Keratinocyte (primary cell): ENCODE results near the gene ACVR1. TPM values are rescaled to one million over a fixed set of nuclear protein-coding genes. Genes with fewer than 3 reads are reported as not detected.

Experiments
- DNase-seq: peaks from one replicate; pipeline ENCODE4 v3.0.0-alpha.2; 2011; ENCODE audit warnings: low read depth, missing footprints, low spot score
- FAIRE-seq: peaks from 2 replicates; lab custom pipeline; 2011; peaks lifted over from hg19 to GRCh38; lab: Jason Lieb, UNC
- H2AFZ ChIP-seq: 2 replicates; pipeline ENCODE4 v1.6.0; 2012; ENCODE audit warnings: low read length, control low read depth, inconsistent platforms; ENCODE audit not compliant: control insufficient read depth
- H3K27ac ChIP-seq: 2 replicates; pipeline ENCODE4 v1.5.1; 2011; ENCODE audit warnings: low read length; ENCODE audit not compliant: control insufficient read depth, insufficient read depth
- H3K27me3 ChIP-seq: 3 replicates; pipeline ENCODE4 v1.6.0; 2011; ENCODE audit warnings: low read length; ENCODE audit not compliant: control insufficient read depth, insufficient read depth; ENCODE audit errors: extremely low read depth
- H3K36me3 ChIP-seq, 2 experiments: 2 replicates in 1 of 2; 3 replicates in 1 of 2; pipeline ENCODE4 v1.5.1; 2011; ENCODE audit warnings: low read length in 2 of 2, mild to moderate bottlenecking in 1 of 2; ENCODE audit not compliant: control insufficient read depth in 2 of 2, insufficient read depth in 2 of 2; ENCODE audit errors: extremely low read depth in 1 of 2
- H3K4me1 ChIP-seq: 3 replicates; pipeline ENCODE4 v1.5.1; 2011; ENCODE audit warnings: low read length; ENCODE audit not compliant: control insufficient read depth, insufficient read depth; ENCODE audit errors: extremely low read depth
- H3K4me2 ChIP-seq: 3 replicates; pipeline ENCODE4 v1.6.0; 2011; ENCODE audit warnings: low read depth, low read length; ENCODE audit not compliant: control insufficient read depth, insufficient read depth; ENCODE audit errors: extremely low read depth
- H3K4me3 ChIP-seq, 3 experiments: fragments of 200-600 bp in 1 of 3; sonication (generic) in 1 of 3; 2 replicates in 2 of 3; 3 replicates in 1 of 3; pipeline ENCODE4 v1.5.1; 2011 to 2016; ENCODE audit warnings: low read length in 3 of 3, mild to moderate bottlenecking in 3 of 3, control low read depth in 2 of 3, inconsistent platforms in 1 of 3, low read depth in 1 of 3, mixed read lengths in 1 of 3, mixed run types in 1 of 3, moderate library complexity in 1 of 3; ENCODE audit not compliant: control insufficient read depth in 2 of 3, insufficient read depth in 2 of 3; ENCODE audit errors: extremely low read depth in 1 of 3
- H3K79me2 ChIP-seq: 2 replicates; pipeline ENCODE4 v1.6.0; 2012; ENCODE audit warnings: low read length; ENCODE audit not compliant: control insufficient read depth, insufficient read depth
- H3K9ac ChIP-seq: 3 replicates; pipeline ENCODE4 v1.6.0; 2011; ENCODE audit warnings: low read length; ENCODE audit not compliant: control insufficient read depth, insufficient read depth; ENCODE audit errors: extremely low read depth
- H3K9me1 ChIP-seq: 3 replicates; pipeline ENCODE4 v1.6.0; 2011; ENCODE audit warnings: low read length; ENCODE audit not compliant: control insufficient read depth, insufficient read depth; ENCODE audit errors: extremely low read depth
- H3K9me3 ChIP-seq: 2 replicates; pipeline ENCODE4 v1.5.1; 2012; ENCODE audit warnings: low read depth, low read length; ENCODE audit not compliant: control insufficient read depth
- H4K20me1 ChIP-seq: 3 replicates; pipeline ENCODE4 v1.6.0; 2011; ENCODE audit warnings: low read length; ENCODE audit not compliant: control insufficient read depth, insufficient read depth; ENCODE audit errors: extremely low read depth
- CTCF ChIP-seq, 3 experiments: IDR thresholded peaks in 1 of 3; conservative IDR thresholded peaks in 1 of 3; optimal IDR thresholded peaks in 1 of 3; 2 replicates in 2 of 3; 3 replicates in 1 of 3; pipeline versions ENCODE3 to v1.5.1; 2011; ENCODE audit warnings: low read length in 3 of 3, mild to moderate bottlenecking in 3 of 3, moderate library complexity in 2 of 3, control low read depth in 1 of 3, inconsistent platforms in 1 of 3; ENCODE audit not compliant: insufficient read depth in 2 of 3; ENCODE audit errors: extremely low read depth in 1 of 3
- EZH2 ChIP-seq: IDR thresholded peaks from one replicate; pipeline ENCODE4 v1.6.1; 2012; ENCODE audit warnings: inconsistent platforms, mild to moderate bottlenecking, low read length, moderate library complexity
- dilution Hi-C: fragments of 300-500 bp; cut with MboI; formaldehyde crosslinking; loops from one replicate; pipeline ENCODE4 v1.7.0; 2020; ENCODE audit warnings: low sequenced_read_pairs; ENCODE audit not compliant: extremely low pct_ligation_motif_present
- polyA plus RNA-seq, 5 experiments: library from polyadenylated mRNA; depleted of rRNA in 3 of 5; stranded (reverse) in 3 of 5; stranded (forward) in 1 of 5; unstranded in 1 of 5; fragments of >200 nt; gene quantifications; 1 replicate in 1 of 5; 2 replicates in 3 of 5; 3 replicates in 1 of 5; pipeline versions ENCODE4 v1.2.1 to v1.2.3, GENCODE V29; 2011 to 2012; ENCODE audit warnings: missing spikeins in 2 of 5, low read depth in 1 of 5, low replicate concordance in 1 of 5

The ACVR1 gene
- polyA plus RNA-seq, 1 donor (not counting 4 experiments of a cell fraction or from before 2014, with no cell fraction given): 30.8 TPM

DNA sequence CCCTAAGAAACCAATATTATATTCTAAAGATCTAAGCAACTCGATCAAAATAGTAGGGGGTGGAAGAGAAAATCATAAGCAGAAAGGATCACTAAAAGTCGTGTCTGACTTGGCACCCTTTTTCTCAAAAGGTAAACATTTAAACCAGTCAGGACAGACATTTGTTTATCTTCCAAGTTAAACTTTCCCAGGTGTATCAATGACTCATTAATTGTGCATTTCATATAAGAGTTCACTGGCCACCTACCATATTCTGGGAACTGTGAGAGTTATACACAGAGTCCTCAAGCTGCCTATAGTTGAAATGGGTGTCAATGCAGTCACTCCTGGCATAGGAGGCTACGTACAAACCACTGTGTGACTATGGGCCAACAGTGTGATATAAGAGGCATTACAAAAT is 4.8 kb upstream of the ACVR1 start:
- Histone ChIP-seq H4K20me1 (no peaks in the 10 kb centered on the region), H3K27ac (no peak overlapping the region), H3K9me3 (no peaks in the 10 kb centered on the region), H3K79me2 (no peaks in the 10 kb centered on the region), H3K9ac (no peak overlapping the region), H3K4me1 (peaks cover 17% of the 10 kb centered on the region), H3K27me3 (no peaks in the 10 kb centered on the region), H2AFZ (no peak overlapping the region), H3K4me3 (no peak overlapping the region), H3K36me3 (no peaks in the 10 kb centered on the region), H3K4me2 (peak overlapping the region; percentile 43), H3K9me1 (no peaks in the 10 kb centered on the region)
- dilution Hi-C loops: no loop called here
- no peak for DNase-seq
- peak; percentile 49 for FAIRE-seq
- TF ChIP-seq EZH2: no peak
- no peak for TF ChIP-seq CTCF (optimal IDR thresholded peaks at IDR 0.05 in 1 of 3, IDR thresholded peaks at IDR 0.05 in 1 of 3, conservative IDR thresholded peaks at IDR 0.05 in 1 of 3; ENCODE audit: extremely low read depth in 1 of 3, insufficient read depth in 2 of 3, low read length in 3 of 3)

GRCh38 chr2:157877761-157878400 is 1.8 kb upstream of the ACVR1 start:
- dilution Hi-C loops: no loop called here
- FAIRE-seq (no peak), DNase-seq (no peak)
- peaks cover 15% of the 10 kb centered on the region for H3K79me2 ChIP-seq
- H3K27ac ChIP-seq: no peak overlapping the region
- no peaks in the 10 kb centered on the region for H3K9me3 ChIP-seq
- H3K4me3 ChIP-seq: no peak overlapping the region
- H4K20me1 ChIP-seq: no peaks in the 10 kb centered on the region
- peaks cover 33% of the 10 kb centered on the region for H3K4me1 ChIP-seq
- H3K27me3 ChIP-seq: no peaks in the 10 kb centered on the region
- H3K9me1 ChIP-seq: no peaks in the 10 kb centered on the region
- no peaks in the 10 kb centered on the region for H3K36me3 ChIP-seq
- peak overlapping the region; percentile 99 for H3K4me2 ChIP-seq
- H3K9ac ChIP-seq: no peak overlapping the region
- no peak overlapping the region for H2AFZ ChIP-seq
- no peak for TF ChIP-seq EZH2
- no peak for TF ChIP-seq CTCF (optimal IDR thresholded peaks at IDR 0.05 in 1 of 3, IDR thresholded peaks at IDR 0.05 in 1 of 3, conservative IDR thresholded peaks at IDR 0.05 in 1 of 3; ENCODE audit: extremely low read depth in 1 of 3, insufficient read depth in 2 of 3, low read length in 3 of 3)
